Nephron progenitor cell (in vitro differentiated cells): Measurements from ENCODE around the gene ZNF385D.

Experiments used
- DNase-seq: peaks from one replicate; pipeline ENCODE4 v3.0.0; 2021
- H3K27ac Mint-ChIP-seq: 2 replicates; pipeline ENCODE4 v1.8.0; 2021; ENCODE audit warnings: mild to moderate bottlenecking, moderate library complexity, mixed read lengths
- H3K27me3 Mint-ChIP-seq: 2 replicates; pipeline ENCODE4 v1.8.0; 2021; ENCODE audit warnings: mild to moderate bottlenecking, low read depth, mixed read lengths; ENCODE audit not compliant: poor library complexity
- H3K36me3 Mint-ChIP-seq: 2 replicates; pipeline ENCODE4 v1.8.0; 2021; ENCODE audit warnings: low read depth, mixed read lengths
- H3K4me1 Mint-ChIP-seq: 2 replicates; pipeline ENCODE4 v1.8.0; 2021; ENCODE audit warnings: mixed read lengths
- H3K4me3 Mint-ChIP-seq: 2 replicates; pipeline ENCODE4 v1.8.0; 2021; ENCODE audit warnings: mild to moderate bottlenecking, moderate library complexity, mixed read lengths
- H3K9me3 Mint-ChIP-seq: 2 replicates; pipeline ENCODE4 v1.8.0; 2021; ENCODE audit warnings: mild to moderate bottlenecking, moderate library complexity, mixed read lengths
- CTCF ChIP-seq: fragments of 200-600 bp; sonication (generic); IDR thresholded peaks from 2 replicates; pipeline ENCODE4 v1.5.0; 2021; ENCODE audit warnings: antibody characterized with exemption

The ZNF385D gene

GRCh38 chr3:21620511-21621155 lies 130.4 kb downstream of the ZNF385D start:
- Mint-ChIP-seq H3K36me3 (no peaks in the 10 kb centered on the region), H3K27ac (no peak overlapping the region), H3K4me1 (no peaks in the 10 kb centered on the region), H3K27me3 (no peaks in the 10 kb centered on the region), H3K4me3 (no peak overlapping the region), H3K9me3 (no peaks in the 10 kb centered on the region)
- no peak for TF ChIP-seq CTCF
- no peak for DNase-seq

- H3K4me1 Mint-ChIP-seq, result no peaks in the 10 kb centered on the region
- no peaks in the 10 kb centered on the region for H3K27me3 Mint-ChIP-seq
- no peak overlapping the region for H3K4me3 Mint-ChIP-seq
- no peak for TF ChIP-seq CTCF
- no peaks in the 10 kb centered on the region for H3K36me3 Mint-ChIP-seq
- H3K9me3 Mint-ChIP-seq, result no peaks in the 10 kb centered on the region
- DNase-seq, result no peak
- no peak overlapping the region for H3K27ac Mint-ChIP-seq
Measured at GRCh38 chr3:21618695-21619094, 132.3 kb downstream of the ZNF385D start.

- H3K9me3 Mint-ChIP-seq, result no peaks in the 10 kb centered on the region
- no peaks in the 10 kb centered on the region for H3K4me1 Mint-ChIP-seq
- no peak for TF ChIP-seq CTCF
- no peak overlapping the region for H3K4me3 Mint-ChIP-seq
- H3K27ac Mint-ChIP-seq, result no peak overlapping the region
- H3K36me3 Mint-ChIP-seq, result no peaks in the 10 kb centered on the region
- no peak for DNase-seq
- peaks cover 6% of the 10 kb centered on the region for H3K27me3 Mint-ChIP-seq
Measured at GRCh38 chr3:21613372-21614070, 137.5 kb downstream of the ZNF385D start.

- Mint-ChIP-seq H3K4me1 (no peaks in the 10 kb centered on the region), H3K4me3 (no peak overlapping the region), H3K27ac (no peak overlapping the region), H3K36me3 (no peaks in the 10 kb centered on the region), H3K27me3 (no peaks in the 10 kb centered on the region), H3K9me3 (peaks cover 4% of the 10 kb centered on the region)
- no peak for TF ChIP-seq CTCF
- no peak for DNase-seq
Measured at GRCh38 chr3:21601178-21601577, 149.8 kb downstream of the ZNF385D start.

GRCh38 chr3:21599890-21600289 lies 151.1 kb downstream of the ZNF385D start:
- TF ChIP-seq CTCF, result no peak
- Mint-ChIP-seq H3K4me1 (no peaks in the 10 kb centered on the region), H3K36me3 (no peaks in the 10 kb centered on the region), H3K9me3 (peaks cover 4% of the 10 kb centered on the region), H3K4me3 (no peak overlapping the region), H3K27me3 (no peaks in the 10 kb centered on the region), H3K27ac (peak overlapping the region; percentile 30)
- no peak for DNase-seq

GRCh38 chr3:21592828-21593227 lies 158.2 kb downstream of the ZNF385D start:
- H3K36me3 Mint-ChIP-seq, result no peaks in the 10 kb centered on the region
- H3K27me3 Mint-ChIP-seq, result no peaks in the 10 kb centered on the region
- H3K27ac Mint-ChIP-seq, result no peak overlapping the region
- H3K4me3 Mint-ChIP-seq, result no peak overlapping the region
- no peak for TF ChIP-seq CTCF
- no peak for DNase-seq
- no peaks in the 10 kb centered on the region for H3K9me3 Mint-ChIP-seq
- peaks cover 8% of the 10 kb centered on the region for H3K4me1 Mint-ChIP-seq
